ENCODE results near the gene UPB1. TPM values are rescaled to one million over a fixed set of nuclear protein-coding genes. Genes with fewer than 3 reads are reported as not detected.

UPB1 gene
- total RNA-seq, 2 donors from 2014 or later, result 0.05 to 5.0 TPM

- intact Hi-C loops (cut with DNase I), result no loop called here
- no peak overlapping the region for H3K27ac ChIP-seq
- H3K36me3 ChIP-seq, result no peaks in the 10 kb centered on the region
- no peaks in the 10 kb centered on the region for H3K27me3 ChIP-seq (replicated peaks; ENCODE audit: insufficient read depth)
- no peaks in the 10 kb centered on the region for H3K9me3 ChIP-seq
- no peaks in the 10 kb centered on the region for H3K4me1 ChIP-seq (replicated peaks)
- DNase-seq (ENCODE audit: low spot score), result no peak
- TF ChIP-seq CTCF (IDR thresholded peaks at IDR 0.05), result no peak
- no peak for TF ChIP-seq POLR2A (IDR thresholded peaks at IDR 0.05)
- no peak for TF ChIP-seq POLR2AphosphoS5 (IDR thresholded peaks at IDR 0.05)
- H3K4me3 ChIP-seq, result no peak overlapping the region
These were observed 44.0 kb upstream of the UPB1 start for GRCh38 chr22:24451162-24451561.

GRCh38 chr22:24453853-24454252 lies 41.3 kb upstream of the UPB1 start:
- Histone ChIP-seq H3K4me3 (no peak overlapping the region), H3K27me3 (replicated peaks; ENCODE audit: insufficient read depth) (no peaks in the 10 kb centered on the region), H3K9me3 (no peaks in the 10 kb centered on the region), H3K36me3 (no peaks in the 10 kb centered on the region), H3K4me1 (replicated peaks) (no peaks in the 10 kb centered on the region), H3K27ac (no peak overlapping the region)
- 94% methylated on average over 1 of the region's 1 CpG for WGBS
- DNase-seq (ENCODE audit: low spot score), result no peak
- intact Hi-C loops (cut with DNase I), result no loop called here
- no peak for TF ChIP-seq POLR2AphosphoS5 (IDR thresholded peaks at IDR 0.05)

GRCh38 chr22:24455039-24455438 lies 40.1 kb upstream of the UPB1 start:
- no peaks in the 10 kb centered on the region for H3K27me3 ChIP-seq (replicated peaks; ENCODE audit: insufficient read depth)
- no peaks in the 10 kb centered on the region for H3K36me3 ChIP-seq
- no peaks in the 10 kb centered on the region for H3K4me1 ChIP-seq (replicated peaks)
- WGBS, result 72% methylated on average over 4 of the region's 4 CpGs
- TF ChIP-seq POLR2A (IDR thresholded peaks at IDR 0.05), result no peak
- no peak for TF ChIP-seq POLR2AphosphoS5 (IDR thresholded peaks at IDR 0.05)
- no peak for TF ChIP-seq CTCF (IDR thresholded peaks at IDR 0.05)
- no peak overlapping the region for H3K27ac ChIP-seq
- no peak overlapping the region for H3K4me3 ChIP-seq
- intact Hi-C loops (cut with DNase I), result no loop called here
- H3K9me3 ChIP-seq, result no peaks in the 10 kb centered on the region
- DNase-seq (ENCODE audit: low spot score), result no peak

GRCh38 chr22:24455751-24456426 lies 39.2 kb upstream of the UPB1 start:
- H3K4me3 ChIP-seq, result no peak overlapping the region
- H3K27me3 ChIP-seq (replicated peaks; ENCODE audit: insufficient read depth), result no peaks in the 10 kb centered on the region
- no peak overlapping the region for H3K27ac ChIP-seq
- H3K9me3 ChIP-seq, result no peaks in the 10 kb centered on the region
- TF ChIP-seq POLR2AphosphoS5 (IDR thresholded peaks at IDR 0.05) (no peak), CTCF (IDR thresholded peaks at IDR 0.05) (no peak), POLR2A (IDR thresholded peaks at IDR 0.05) (no peak)
- no peak for DNase-seq (ENCODE audit: low spot score)
- H3K36me3 ChIP-seq, result no peaks in the 10 kb centered on the region
- intact Hi-C loops (cut with DNase I), result no loop called here
- WGBS, result 66% methylated on average over 9 of the region's 9 CpGs
- no peaks in the 10 kb centered on the region for H3K4me1 ChIP-seq (replicated peaks)

- Histone ChIP-seq H3K27ac (no peak overlapping the region), H3K27me3 (replicated peaks; ENCODE audit: insufficient read depth) (no peaks in the 10 kb centered on the region), H3K4me3 (no peak overlapping the region), H3K4me1 (replicated peaks) (no peaks in the 10 kb centered on the region), H3K36me3 (no peaks in the 10 kb centered on the region), H3K9me3 (no peaks in the 10 kb centered on the region)
- WGBS, result 97% methylated on average over 3 of the region's 3 CpGs
- no peak for DNase-seq (ENCODE audit: low spot score)
- intact Hi-C loops (cut with DNase I), result no loop called here
- TF ChIP-seq POLR2AphosphoS5 (IDR thresholded peaks at IDR 0.05), result no peak
- no peak for TF ChIP-seq POLR2A (IDR thresholded peaks at IDR 0.05)
- no peak for TF ChIP-seq CTCF (IDR thresholded peaks at IDR 0.05)
These were observed 37.2 kb upstream of the UPB1 start for GRCh38 chr22:24457894-24458420.

All from prostate gland (tissue), 2 donors.